Mammary epithelial cell (primary cell): ENCODE results near the gene TMPRSS13.

ENCODE experiments used
- CTCF ChIP-seq, 2 donors: IDR thresholded peaks in 1 of 2; conservative IDR thresholded peaks in 1 of 2; 2 replicates each; pipeline ENCODE4 v1.5.1; 2011 to 2012; ENCODE audit warnings: inconsistent platforms in 2 of 2, low read length in 2 of 2, mild to moderate bottlenecking in 2 of 2, control low read depth in 1 of 2, low read depth in 1 of 2; ENCODE audit not compliant: insufficient read depth in 1 of 2; ENCODE audit errors: extremely low read depth in 1 of 2
- EZH2 ChIP-seq: IDR thresholded peaks from 2 replicates; pipeline ENCODE4 v1.6.1; 2012; ENCODE audit warnings: low read length, inconsistent platforms, borderline replicate concordance

DNA sequence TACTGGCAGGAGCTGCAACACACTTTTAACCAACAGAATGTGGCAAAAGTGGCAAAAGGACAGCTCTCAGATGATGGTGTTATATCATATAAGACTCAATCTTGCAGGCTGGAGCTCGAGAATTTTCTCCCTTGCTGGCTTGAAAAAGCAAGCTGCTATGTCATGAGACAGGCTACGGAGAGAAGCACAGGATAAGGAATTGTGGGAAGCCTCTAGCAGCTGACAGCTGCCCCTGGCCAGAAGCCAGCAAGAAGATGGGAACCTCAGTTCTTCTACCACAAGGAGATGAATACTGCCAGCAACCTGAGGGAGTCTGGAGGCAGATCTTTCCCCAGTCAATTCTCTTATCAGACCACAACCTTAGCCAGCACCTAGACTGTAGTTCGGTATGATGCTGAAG lies 77.3 kb downstream of the TMPRSS13 start:
- TF ChIP-seq CTCF (conservative IDR thresholded peaks at IDR 0.05 in 1 of 2, IDR thresholded peaks at IDR 0.05 in 1 of 2; ENCODE audit: extremely low read depth in 1 of 2, insufficient read depth in 1 of 2, low read depth in 1 of 2, low read length in 2 of 2) (no peak), EZH2 (no peak)
